BJ (cell line): ENCODE data around the gene CEACAM16. TPM values are rescaled to one million over a fixed set of nuclear protein-coding genes. Genes with fewer than 3 reads are reported as not detected.

Experiments
- CTCF ChIA-PET: fragments of 350-600 bp; formaldehyde crosslinking; extraction: SDS; loops from one replicate; lab custom pipeline; 2021; ENCODE audit warnings: antibody characterized with exemption, inconsistent platforms; lab: Yijun Ruan, JAX
- POLR2A ChIA-PET: fragments of 300-600 bp; sonication (Branson Sonifier 250); formaldehyde crosslinking; extraction: SDS; loops from one replicate; lab custom pipeline; 2021; ENCODE audit warnings: antibody characterized with exemption; lab: Charles Lee
- DNase-seq: peaks from one replicate; pipeline ENCODE4 v3.0.0-alpha.2; 2011; ENCODE audit warnings: low read depth
- H3K27me3 ChIP-seq: 2 replicates; pipeline ENCODE4 v1.6.0; 2011; ENCODE audit warnings: low read length; ENCODE audit not compliant: control insufficient read depth, insufficient read depth
- H3K36me3 ChIP-seq: 2 replicates; pipeline ENCODE4 v1.5.1; 2011; ENCODE audit warnings: low read length; ENCODE audit not compliant: control insufficient read depth, insufficient read depth
- H3K4me3 ChIP-seq: 2 replicates; pipeline ENCODE4 v1.5.1; 2011; ENCODE audit warnings: low read depth, mild to moderate bottlenecking, control low read depth, low read length
- polyA plus RNA-seq: library from polyadenylated mRNA; depleted of rRNA; stranded (reverse); fragments of >200 nt; gene quantifications from 2 replicates; pipeline ENCODE4 v1.2.3, GENCODE V29; 2011
- TF ChIP-seq, protein P1 (sequence below): IDR thresholded peaks from 2 replicates; pipeline ENCODE4 v1.5.1; 2011; ENCODE audit warnings: low read depth, mild to moderate bottlenecking, control low read depth, inconsistent platforms, low read length, moderate library complexity; ENCODE audit not compliant: insufficient read depth

CEACAM16 gene
- polyA plus RNA-seq, 1 experiment, result not detected

DNA sequence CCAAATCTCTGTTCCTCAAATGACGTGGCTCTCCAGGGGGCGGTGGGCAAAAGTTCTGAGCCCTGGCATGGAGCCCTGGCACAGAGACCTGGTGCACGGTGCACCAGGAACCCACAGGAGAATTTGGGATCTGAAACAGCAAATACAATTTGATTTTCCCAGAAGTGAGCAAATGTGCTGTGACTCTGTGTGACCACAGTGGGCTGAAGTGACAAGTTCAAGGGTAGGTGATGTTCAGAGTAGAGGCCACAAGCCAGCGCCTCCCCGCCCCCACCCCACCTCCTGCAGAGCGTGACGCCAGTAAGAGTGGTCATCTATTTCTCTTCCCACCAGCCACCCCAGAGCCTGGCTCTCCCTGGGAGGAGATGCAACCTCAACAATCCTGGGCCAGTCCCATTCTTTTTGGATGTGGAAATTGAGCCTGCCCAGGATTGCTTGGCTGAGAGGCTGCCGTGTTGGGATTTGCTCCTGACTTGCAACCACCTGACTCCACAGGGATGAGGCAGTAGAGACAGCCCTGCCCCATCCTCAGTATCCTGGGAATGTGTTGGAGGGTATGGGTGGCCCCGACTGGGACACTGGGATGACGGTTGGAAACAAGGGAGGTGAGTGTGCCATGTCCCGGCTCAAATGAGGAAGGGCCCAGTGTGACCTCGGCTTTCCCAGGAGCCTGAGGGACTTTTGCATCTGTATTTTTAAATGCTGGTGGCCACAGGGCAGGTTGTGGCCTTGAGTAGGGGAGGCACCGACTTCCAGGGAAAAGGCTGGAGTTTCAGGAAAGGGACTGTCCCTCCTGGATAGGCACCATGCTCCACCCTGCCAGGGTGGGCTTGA is 38.5 kb downstream of the CEACAM16 start:
- Histone ChIP-seq H3K27me3 (no peaks in the 10 kb centered on the region), H3K4me3 (no peak overlapping the region), H3K36me3 (no peaks in the 10 kb centered on the region)
- TF ChIP-seq, protein P1, sequence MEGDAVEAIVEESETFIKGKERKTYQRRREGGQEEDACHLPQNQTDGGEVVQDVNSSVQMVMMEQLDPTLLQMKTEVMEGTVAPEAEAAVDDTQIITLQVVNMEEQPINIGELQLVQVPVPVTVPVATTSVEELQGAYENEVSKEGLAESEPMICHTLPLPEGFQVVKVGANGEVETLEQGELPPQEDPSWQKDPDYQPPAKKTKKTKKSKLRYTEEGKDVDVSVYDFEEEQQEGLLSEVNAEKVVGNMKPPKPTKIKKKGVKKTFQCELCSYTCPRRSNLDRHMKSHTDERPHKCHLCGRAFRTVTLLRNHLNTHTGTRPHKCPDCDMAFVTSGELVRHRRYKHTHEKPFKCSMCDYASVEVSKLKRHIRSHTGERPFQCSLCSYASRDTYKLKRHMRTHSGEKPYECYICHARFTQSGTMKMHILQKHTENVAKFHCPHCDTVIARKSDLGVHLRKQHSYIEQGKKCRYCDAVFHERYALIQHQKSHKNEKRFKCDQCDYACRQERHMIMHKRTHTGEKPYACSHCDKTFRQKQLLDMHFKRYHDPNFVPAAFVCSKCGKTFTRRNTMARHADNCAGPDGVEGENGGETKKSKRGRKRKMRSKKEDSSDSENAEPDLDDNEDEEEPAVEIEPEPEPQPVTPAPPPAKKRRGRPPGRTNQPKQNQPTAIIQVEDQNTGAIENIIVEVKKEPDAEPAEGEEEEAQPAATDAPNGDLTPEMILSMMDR, result no peak
- POLR2A ChIA-PET, result no interaction called here
- no peak for DNase-seq
- CTCF ChIA-PET, result interaction anchor here (0.6 to 9.6 kb wide), 3 partner anchors 13 to 21 kb away, joined by 3 to 69 read pairs (median 12); no protein-coding TSS in a partner anchor

DNA sequence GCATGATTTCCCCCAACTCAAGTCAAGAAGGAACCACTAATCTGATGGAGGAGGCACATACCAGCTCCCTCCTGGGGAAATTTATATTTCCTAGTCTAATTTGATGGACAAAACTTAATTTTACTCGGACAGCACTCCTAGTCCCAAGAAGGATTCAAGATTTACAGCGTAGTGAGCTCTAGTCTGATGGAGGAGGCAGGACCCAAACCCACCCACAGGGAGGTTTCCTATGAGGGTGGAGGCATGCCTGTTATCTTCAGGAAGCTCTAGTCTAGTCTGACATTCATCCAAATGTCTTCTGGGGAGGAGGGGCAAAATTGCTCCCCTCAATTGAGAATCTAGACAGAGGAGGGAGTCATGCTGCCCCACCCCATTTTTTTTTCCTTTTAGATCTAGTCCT is 39.2 kb downstream of the CEACAM16 start:
- DNase-seq, result no peak
- H3K27me3 ChIP-seq, result no peaks in the 10 kb centered on the region
- ChIA-PET CTCF (interaction anchor here (0.6 to 9.6 kb wide), 2 partner anchors 14 to 21 kb away, joined by 3 to 69 read pairs; no protein-coding TSS in a partner anchor), POLR2A (no interaction called here)
- H3K36me3 ChIP-seq, result no peaks in the 10 kb centered on the region
- no peak overlapping the region for H3K4me3 ChIP-seq
- TF ChIP-seq, protein P1, result no peak

DNA sequence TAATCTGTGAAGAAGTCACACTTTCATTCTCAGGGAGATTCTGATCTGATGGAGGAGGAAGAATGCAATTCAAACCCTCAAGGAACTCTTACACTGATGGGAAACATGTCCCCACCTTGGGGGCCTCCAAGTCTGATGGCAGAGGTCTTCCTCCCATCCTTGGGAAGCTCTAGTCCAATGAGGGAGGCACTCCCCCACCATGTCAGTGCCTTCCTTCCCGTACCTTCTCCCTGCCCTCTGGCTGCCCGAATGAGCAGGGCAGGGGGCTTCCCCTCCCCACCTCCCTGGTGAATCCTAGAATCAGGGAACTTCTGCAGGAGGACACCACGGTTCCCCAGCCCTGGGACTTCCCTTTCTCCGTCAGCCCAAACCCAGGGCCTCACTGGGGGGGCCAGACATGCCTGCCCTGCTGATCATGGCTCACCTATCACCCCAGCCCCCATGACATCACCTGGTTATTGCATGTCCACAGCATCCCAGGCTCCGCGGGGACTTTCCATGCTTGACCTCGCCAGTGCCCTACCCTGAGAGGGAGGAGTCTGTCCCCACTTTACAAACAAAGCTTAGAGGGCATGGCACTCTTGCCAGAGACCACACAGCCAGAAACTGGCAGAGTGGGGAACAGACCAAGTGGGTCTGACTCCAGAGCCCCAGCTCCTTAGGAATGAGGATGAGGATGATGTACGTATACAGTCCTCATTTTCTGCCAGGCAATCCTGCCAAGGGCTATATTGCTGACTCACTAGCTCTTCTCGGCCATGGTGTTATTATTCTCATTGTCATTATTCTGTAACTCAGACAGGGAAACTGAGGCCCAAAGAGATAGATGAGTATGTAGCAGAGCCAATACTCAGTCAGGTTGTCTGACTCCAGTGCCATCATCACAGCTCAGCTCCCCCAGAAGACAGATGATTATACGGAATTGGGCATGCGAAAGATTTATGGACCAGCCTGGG is 39.9 kb downstream of the CEACAM16 start:
- TF ChIP-seq, protein P1, result no peak
- CTCF ChIA-PET, result interaction anchor here (0.8 to 9.6 kb wide), 3 partner anchors 15 to 32 kb away, joined by 3 to 69 read pairs (median 6); no protein-coding TSS in a partner anchor

DNA sequence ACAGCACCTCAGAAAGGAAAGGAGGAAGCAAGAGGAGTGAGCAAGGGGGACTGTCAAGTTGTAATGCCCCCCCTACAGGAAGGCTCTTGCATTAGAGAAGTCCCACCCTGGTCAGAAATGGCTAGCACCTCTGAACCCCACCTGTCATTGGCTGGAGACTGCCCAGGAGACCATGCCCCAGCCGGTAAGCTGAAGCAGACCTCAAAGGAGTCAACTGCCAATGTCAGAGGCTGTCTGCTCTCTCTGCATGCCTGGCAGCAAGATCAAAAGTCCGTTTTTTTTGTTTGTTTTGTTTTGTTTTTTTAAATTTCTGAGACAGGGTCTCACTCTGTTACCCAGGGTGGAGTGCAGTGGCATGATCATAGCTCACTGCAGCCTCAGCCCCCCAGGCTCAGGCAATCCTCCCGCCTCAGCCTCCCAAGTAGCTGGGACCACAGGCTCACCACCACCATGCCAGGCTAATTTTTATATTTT is 41.4 kb downstream of the CEACAM16 start:
- H3K27me3 ChIP-seq, result no peaks in the 10 kb centered on the region
- H3K4me3 ChIP-seq, result no peak overlapping the region
- no peak for DNase-seq
- POLR2A ChIA-PET, result no interaction called here
- CTCF ChIA-PET, result interaction anchor here (0.7 to 9.6 kb wide), 6 partner anchors 9 to 44 kb away, joined by 3 to 69 read pairs (median 5); no protein-coding TSS in a partner anchor
- H3K36me3 ChIP-seq, result no peaks in the 10 kb centered on the region
- TF ChIP-seq, protein P1, result 0 out of 2 replicates have a peak, but pooled peaks have one; percentile 4

More for the DNA sequence above, 39.9 kb downstream of the CEACAM16 start:
- Histone ChIP-seq H3K27me3 (no peaks in the 10 kb centered on the region), H3K36me3 (no peaks in the 10 kb centered on the region), H3K4me3 (no peak overlapping the region)
- DNase-seq, result no peak
- POLR2A ChIA-PET, result no interaction called here
